Keratinocyte (primary cell): Measurements from ENCODE around the gene SPATA31D1. TPM values are rescaled to one million over a fixed set of nuclear protein-coding genes. Genes with fewer than 3 reads are reported as not detected.

Experiments used
- DNase-seq: peaks from one replicate; pipeline ENCODE4 v3.0.0-alpha.2; 2011; ENCODE audit warnings: low read depth, missing footprints, low spot score
- FAIRE-seq: peaks from 2 replicates; lab custom pipeline; 2011; peaks lifted over from hg19 to GRCh38; lab: Jason Lieb, UNC
- H2AFZ ChIP-seq: 2 replicates; pipeline ENCODE4 v1.6.0; 2012; ENCODE audit warnings: low read length, control low read depth, inconsistent platforms; ENCODE audit not compliant: control insufficient read depth
- H3K27ac ChIP-seq: 2 replicates; pipeline ENCODE4 v1.5.1; 2011; ENCODE audit warnings: low read length; ENCODE audit not compliant: control insufficient read depth, insufficient read depth
- H3K27me3 ChIP-seq: 3 replicates; pipeline ENCODE4 v1.6.0; 2011; ENCODE audit warnings: low read length; ENCODE audit not compliant: control insufficient read depth, insufficient read depth; ENCODE audit errors: extremely low read depth
- H3K36me3 ChIP-seq, 2 experiments: 2 replicates in 1 of 2; 3 replicates in 1 of 2; pipeline ENCODE4 v1.5.1; 2011; ENCODE audit warnings: low read length in 2 of 2, mild to moderate bottlenecking in 1 of 2; ENCODE audit not compliant: control insufficient read depth in 2 of 2, insufficient read depth in 2 of 2; ENCODE audit errors: extremely low read depth in 1 of 2
- H3K4me1 ChIP-seq: 3 replicates; pipeline ENCODE4 v1.5.1; 2011; ENCODE audit warnings: low read length; ENCODE audit not compliant: control insufficient read depth, insufficient read depth; ENCODE audit errors: extremely low read depth
- H3K4me2 ChIP-seq: 3 replicates; pipeline ENCODE4 v1.6.0; 2011; ENCODE audit warnings: low read depth, low read length; ENCODE audit not compliant: control insufficient read depth, insufficient read depth; ENCODE audit errors: extremely low read depth
- H3K4me3 ChIP-seq, 3 experiments: fragments of 200-600 bp in 1 of 3; sonication (generic) in 1 of 3; 2 replicates in 2 of 3; 3 replicates in 1 of 3; pipeline ENCODE4 v1.5.1; 2011 to 2016; ENCODE audit warnings: low read length in 3 of 3, mild to moderate bottlenecking in 3 of 3, control low read depth in 2 of 3, inconsistent platforms in 1 of 3, low read depth in 1 of 3, mixed read lengths in 1 of 3, mixed run types in 1 of 3, moderate library complexity in 1 of 3; ENCODE audit not compliant: control insufficient read depth in 2 of 3, insufficient read depth in 2 of 3; ENCODE audit errors: extremely low read depth in 1 of 3
- H3K79me2 ChIP-seq: 2 replicates; pipeline ENCODE4 v1.6.0; 2012; ENCODE audit warnings: low read length; ENCODE audit not compliant: control insufficient read depth, insufficient read depth
- H3K9ac ChIP-seq: 3 replicates; pipeline ENCODE4 v1.6.0; 2011; ENCODE audit warnings: low read length; ENCODE audit not compliant: control insufficient read depth, insufficient read depth; ENCODE audit errors: extremely low read depth
- H3K9me1 ChIP-seq: 3 replicates; pipeline ENCODE4 v1.6.0; 2011; ENCODE audit warnings: low read length; ENCODE audit not compliant: control insufficient read depth, insufficient read depth; ENCODE audit errors: extremely low read depth
- H3K9me3 ChIP-seq: 2 replicates; pipeline ENCODE4 v1.5.1; 2012; ENCODE audit warnings: low read depth, low read length; ENCODE audit not compliant: control insufficient read depth
- H4K20me1 ChIP-seq: 3 replicates; pipeline ENCODE4 v1.6.0; 2011; ENCODE audit warnings: low read length; ENCODE audit not compliant: control insufficient read depth, insufficient read depth; ENCODE audit errors: extremely low read depth
- EZH2 ChIP-seq: IDR thresholded peaks from one replicate; pipeline ENCODE4 v1.6.1; 2012; ENCODE audit warnings: inconsistent platforms, mild to moderate bottlenecking, low read length, moderate library complexity
- dilution Hi-C: fragments of 300-500 bp; cut with MboI; formaldehyde crosslinking; loops from one replicate; pipeline ENCODE4 v1.7.0; 2020; ENCODE audit warnings: low sequenced_read_pairs; ENCODE audit not compliant: extremely low pct_ligation_motif_present
- polyA plus RNA-seq, 5 experiments: library from polyadenylated mRNA; depleted of rRNA in 3 of 5; stranded (reverse) in 3 of 5; stranded (forward) in 1 of 5; unstranded in 1 of 5; fragments of >200 nt; gene quantifications; 1 replicate in 1 of 5; 2 replicates in 3 of 5; 3 replicates in 1 of 5; pipeline versions ENCODE4 v1.2.1 to v1.2.3, GENCODE V29; 2011 to 2012; ENCODE audit warnings: missing spikeins in 2 of 5, low read depth in 1 of 5, low replicate concordance in 1 of 5
- TF ChIP-seq, protein P1 (sequence below), 3 experiments: IDR thresholded peaks in 1 of 3; conservative IDR thresholded peaks in 1 of 3; optimal IDR thresholded peaks in 1 of 3; 2 replicates in 2 of 3; 3 replicates in 1 of 3; pipeline versions ENCODE3 to v1.5.1; 2011; ENCODE audit warnings: low read length in 3 of 3, mild to moderate bottlenecking in 3 of 3, moderate library complexity in 2 of 3, control low read depth in 1 of 3, inconsistent platforms in 1 of 3; ENCODE audit not compliant: insufficient read depth in 2 of 3; ENCODE audit errors: extremely low read depth in 1 of 3

SPATA31D1 gene
- polyA plus RNA-seq, 1 donor (not counting 4 experiments of a cell fraction or from before 2014, with no cell fraction given): not detected

DNA sequence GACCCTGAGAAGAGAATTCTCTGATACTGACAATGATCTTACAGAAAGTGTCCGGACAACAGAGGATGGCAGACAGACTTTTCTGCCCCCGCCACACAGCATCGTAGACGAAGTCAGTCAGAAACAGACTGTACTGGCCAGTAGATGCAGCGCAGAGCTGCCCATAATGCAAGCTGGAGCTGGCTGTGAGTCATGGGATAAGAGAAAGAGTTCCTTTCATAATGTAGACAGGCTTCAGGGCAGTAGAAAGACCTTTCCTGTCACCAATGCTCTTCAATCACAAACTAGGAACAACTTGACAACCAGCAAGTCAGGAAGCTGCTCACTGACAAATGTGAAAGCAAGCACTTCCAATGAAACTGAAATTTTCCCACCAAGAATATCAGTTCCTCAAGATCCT, 5.1 kb downstream of the SPATA31D1 start:
- TF ChIP-seq EZH2: no peak
- TF ChIP-seq, protein P1, sequence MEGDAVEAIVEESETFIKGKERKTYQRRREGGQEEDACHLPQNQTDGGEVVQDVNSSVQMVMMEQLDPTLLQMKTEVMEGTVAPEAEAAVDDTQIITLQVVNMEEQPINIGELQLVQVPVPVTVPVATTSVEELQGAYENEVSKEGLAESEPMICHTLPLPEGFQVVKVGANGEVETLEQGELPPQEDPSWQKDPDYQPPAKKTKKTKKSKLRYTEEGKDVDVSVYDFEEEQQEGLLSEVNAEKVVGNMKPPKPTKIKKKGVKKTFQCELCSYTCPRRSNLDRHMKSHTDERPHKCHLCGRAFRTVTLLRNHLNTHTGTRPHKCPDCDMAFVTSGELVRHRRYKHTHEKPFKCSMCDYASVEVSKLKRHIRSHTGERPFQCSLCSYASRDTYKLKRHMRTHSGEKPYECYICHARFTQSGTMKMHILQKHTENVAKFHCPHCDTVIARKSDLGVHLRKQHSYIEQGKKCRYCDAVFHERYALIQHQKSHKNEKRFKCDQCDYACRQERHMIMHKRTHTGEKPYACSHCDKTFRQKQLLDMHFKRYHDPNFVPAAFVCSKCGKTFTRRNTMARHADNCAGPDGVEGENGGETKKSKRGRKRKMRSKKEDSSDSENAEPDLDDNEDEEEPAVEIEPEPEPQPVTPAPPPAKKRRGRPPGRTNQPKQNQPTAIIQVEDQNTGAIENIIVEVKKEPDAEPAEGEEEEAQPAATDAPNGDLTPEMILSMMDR (optimal IDR thresholded peaks at IDR 0.05 in 1 of 3, IDR thresholded peaks at IDR 0.05 in 1 of 3, conservative IDR thresholded peaks at IDR 0.05 in 1 of 3; ENCODE audit: extremely low read depth in 1 of 3, insufficient read depth in 2 of 3, low read length in 3 of 3): no peak
- H3K27me3 ChIP-seq: no peaks in the 10 kb centered on the region
- H2AFZ ChIP-seq: no peak overlapping the region
- H3K4me2 ChIP-seq: no peak overlapping the region
- no peaks in the 10 kb centered on the region for H3K79me2 ChIP-seq
- FAIRE-seq (no peak), DNase-seq (no peak)
- H3K9me1 ChIP-seq: no peaks in the 10 kb centered on the region
- no peaks in the 10 kb centered on the region for H3K9me3 ChIP-seq
- no peaks in the 10 kb centered on the region for H3K4me1 ChIP-seq
- H3K36me3 ChIP-seq: no peaks in the 10 kb centered on the region
- dilution Hi-C loops: no loop called here
- H4K20me1 ChIP-seq: no peaks in the 10 kb centered on the region
- no peak overlapping the region for H3K4me3 ChIP-seq
- no peak overlapping the region for H3K27ac ChIP-seq
- no peak overlapping the region for H3K9ac ChIP-seq

DNA sequence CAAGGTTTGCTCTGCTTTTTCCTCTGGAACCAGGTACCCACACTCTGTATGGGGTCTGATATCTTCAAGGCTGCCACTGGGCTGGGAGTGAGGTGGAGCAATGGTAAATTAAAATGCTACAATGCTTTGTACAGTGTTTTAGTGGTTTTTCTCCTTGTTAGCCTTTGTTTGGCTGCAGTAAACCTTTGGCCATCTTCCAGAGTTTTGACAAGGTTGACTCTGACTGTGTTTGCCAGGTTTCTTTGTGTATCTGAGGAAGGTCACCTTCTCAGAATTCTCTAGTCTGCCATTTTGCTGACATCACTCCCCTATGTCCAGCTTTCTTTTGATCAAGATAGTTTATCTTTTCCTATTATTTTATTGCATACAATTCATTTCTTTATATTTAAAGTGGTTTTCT, 11.2 kb downstream of the SPATA31D1 start:
- dilution Hi-C loops: no loop called here
- H3K4me1 ChIP-seq: no peaks in the 10 kb centered on the region
- no peaks in the 10 kb centered on the region for H3K9me3 ChIP-seq

DNA sequence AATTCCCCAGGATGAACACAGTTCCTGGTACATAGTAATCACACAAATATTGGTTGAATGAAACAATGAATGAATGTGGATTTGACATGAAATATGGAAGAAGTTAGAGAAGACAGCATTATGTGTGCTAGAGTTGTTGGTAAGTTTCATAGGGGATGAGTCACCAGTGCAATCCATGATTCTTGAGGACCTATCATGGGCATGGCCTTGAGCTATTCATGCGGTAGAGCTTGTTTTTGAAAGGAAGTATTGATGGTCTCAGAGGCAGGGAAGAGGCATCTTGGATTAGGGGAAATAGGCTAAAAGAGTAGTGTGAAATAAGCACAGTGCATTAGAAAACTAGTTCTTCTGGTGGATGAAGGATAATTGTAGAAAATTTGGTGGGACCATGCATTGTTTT, 22.1 kb downstream of the SPATA31D1 start:
- no peaks in the 10 kb centered on the region for H4K20me1 ChIP-seq
- DNase-seq: no peak
- H3K27me3 ChIP-seq: no peaks in the 10 kb centered on the region
- dilution Hi-C loops: no loop called here
- H3K36me3 ChIP-seq: no peaks in the 10 kb centered on the region
- FAIRE-seq: no peak
- no peak overlapping the region for H3K27ac ChIP-seq
- no peak overlapping the region for H3K4me2 ChIP-seq
- no peaks in the 10 kb centered on the region for H3K9me1 ChIP-seq
- no peak overlapping the region for H2AFZ ChIP-seq
- no peaks in the 10 kb centered on the region for H3K9me3 ChIP-seq
- no peak overlapping the region for H3K4me3 ChIP-seq
- no peak for TF ChIP-seq EZH2
- no peaks in the 10 kb centered on the region for H3K79me2 ChIP-seq
- no peaks in the 10 kb centered on the region for H3K4me1 ChIP-seq
- H3K9ac ChIP-seq: no peak overlapping the region

More for the DNA sequence above, 11.2 kb downstream of the SPATA31D1 start:
- H3K4me2 ChIP-seq: no peak overlapping the region
- no peak for TF ChIP-seq EZH2
- no peak for DNase-seq
- no peaks in the 10 kb centered on the region for H4K20me1 ChIP-seq
- H3K36me3 ChIP-seq: no peaks in the 10 kb centered on the region
- no peaks in the 10 kb centered on the region for H3K27me3 ChIP-seq
- H3K4me3 ChIP-seq: no peak overlapping the region
- no peaks in the 10 kb centered on the region for H3K79me2 ChIP-seq
- no peak overlapping the region for H3K9ac ChIP-seq
- no peak overlapping the region for H2AFZ ChIP-seq
- no peaks in the 10 kb centered on the region for H3K9me1 ChIP-seq
- H3K27ac ChIP-seq: no peak overlapping the region
- FAIRE-seq: no peak
